GM21737 (cell line): ENCODE data around the gene ZBED6.
A peak's percentile ranks its signal among the peaks of the same experiment; 100 is the strongest.
"Not testable (repeated sequence)": the region's sequence is repeated elsewhere in the genome, so short reads cannot be mapped to it uniquely, and the experiment has no call there.

Source experiments
- ATAC-seq: cut with Tn5 transposase; IDR thresholded peaks from one replicate; pipeline ENCODE4 v1.9.1; 2021; ENCODE audit warnings: mild to moderate bottlenecking, moderate library complexity; ENCODE audit not compliant: unreplicated experiment

The ZBED6 gene

GRCh38 chr1:203778146-203778545, 17.3 kb upstream of the ZBED6 start:
- ATAC-seq, result no peak

GRCh38 chr1:203778789-203779188, 16.6 kb upstream of the ZBED6 start:
- no peak for ATAC-seq

- ATAC-seq, result no peak
Measured at GRCh38 chr1:203781962-203782361, 13.5 kb upstream of the ZBED6 start.

GRCh38 chr1:203789966-203790365, 5.5 kb upstream of the ZBED6 start:
- ATAC-seq, result no peak

GRCh38 chr1:203791498-203791897, 3.9 kb upstream of the ZBED6 start:
- no peak for ATAC-seq

GRCh38 chr1:203792486-203792885, 2.9 kb upstream of the ZBED6 start:
- no peak for ATAC-seq

GRCh38 chr1:203793561-203793960, 1.9 kb upstream of the ZBED6 start:
- ATAC-seq, result not testable (repeated sequence)

GRCh38 chr1:203794764-203795440, 521 bp upstream of the ZBED6 start:
- ATAC-seq, result no peak

- peak; percentile 9 for ATAC-seq
Measured at GRCh38 chr1:203796236-203796605, 798 bp downstream of the ZBED6 start.

GRCh38 chr1:203797216-203797615, 1.8 kb downstream of the ZBED6 start:
- no peak for ATAC-seq

GRCh38 chr1:203797948-203798655, 2.7 kb downstream of the ZBED6 start:
- ATAC-seq, result no peak

- ATAC-seq, result no peak
Measured at GRCh38 chr1:203799157-203799556, 3.7 kb downstream of the ZBED6 start.

GRCh38 chr1:203799971-203800370, 4.5 kb downstream of the ZBED6 start:
- ATAC-seq, result no peak

- no peak for ATAC-seq
Measured at GRCh38 chr1:203805689-203806088, 10.3 kb downstream of the ZBED6 start.

- ATAC-seq, result no peak
Measured at GRCh38 chr1:203807196-203807595, 11.8 kb downstream of the ZBED6 start.

- no peak for ATAC-seq
Measured at GRCh38 chr1:203813581-203814341, 18.3 kb downstream of the ZBED6 start.

GRCh38 chr1:203818399-203818798, 23.0 kb downstream of the ZBED6 start:
- ATAC-seq, result no peak

- ATAC-seq, result no peak
Measured at GRCh38 chr1:203823306-203823705, 27.9 kb downstream of the ZBED6 start.

GRCh38 chr1:203826175-203826574, 30.8 kb downstream of the ZBED6 start:
- no peak for ATAC-seq

- no peak for ATAC-seq
Measured at GRCh38 chr1:203828002-203828401, 32.6 kb downstream of the ZBED6 start.

- ATAC-seq, result no peak
Measured at GRCh38 chr1:203828503-203828902, 33.1 kb downstream of the ZBED6 start.

GRCh38 chr1:203829247-203829646, 33.8 kb downstream of the ZBED6 start:
- ATAC-seq, result not testable (repeated sequence)
